ENCODE measurements around the gene LTBP2.
A peak's percentile ranks its signal among the peaks of the same experiment; 100 is the strongest.
"Not testable (repeated sequence)": the region's sequence is repeated elsewhere in the genome, so short reads cannot be mapped to it uniquely, and the experiment has no call there.

The LTBP2 gene

GRCh38 chr14:74547331-74547927 is 64.6 kb downstream of the LTBP2 start:
- no peak for DNase-seq

- DNase-seq: no peak
Measured at GRCh38 chr14:74546416-74546815, 65.6 kb downstream of the LTBP2 start.

- peak in 1 of 2 experiments; percentile 14 for DNase-seq
Measured at GRCh38 chr14:74545386-74545785, 66.7 kb downstream of the LTBP2 start.

GRCh38 chr14:74543771-74544438 is 68.1 kb downstream of the LTBP2 start:
- DNase-seq: no peak

- DNase-seq: no peak
Measured at GRCh38 chr14:74542056-74542685, 69.9 kb downstream of the LTBP2 start.

- no peak for DNase-seq
Measured at GRCh38 chr14:74541225-74541624, 70.8 kb downstream of the LTBP2 start.

GRCh38 chr14:74539503-74539902 is 72.5 kb downstream of the LTBP2 start:
- no peak for DNase-seq

- no peak for DNase-seq
Measured at GRCh38 chr14:74538411-74539391, 73.3 kb downstream of the LTBP2 start.

- not testable (repeated sequence) for DNase-seq
Measured at GRCh38 chr14:74536336-74536735, 75.7 kb downstream of the LTBP2 start.

GRCh38 chr14:74535756-74536325 is 76.2 kb downstream of the LTBP2 start:
- DNase-seq: no peak

- no peak for DNase-seq
Measured at GRCh38 chr14:74533576-74533975, 78.5 kb downstream of the LTBP2 start.

GRCh38 chr14:74532246-74532645 is 79.8 kb downstream of the LTBP2 start:
- DNase-seq: no peak

GRCh38 chr14:74531467-74531866 is 80.6 kb downstream of the LTBP2 start:
- no peak for DNase-seq

- DNase-seq: no peak
Measured at GRCh38 chr14:74531006-74531405, 81.0 kb downstream of the LTBP2 start.

- no peak for DNase-seq
Measured at GRCh38 chr14:74528886-74529285, 83.2 kb downstream of the LTBP2 start.

GRCh38 chr14:74528406-74528805 is 83.6 kb downstream of the LTBP2 start:
- no peak for DNase-seq

GRCh38 chr14:74527736-74528280 is 84.2 kb downstream of the LTBP2 start:
- no peak for DNase-seq

GRCh38 chr14:74526854-74527585 is 85.0 kb downstream of the LTBP2 start:
- DNase-seq: no peak

- DNase-seq: no peak
Measured at GRCh38 chr14:74525361-74525851, 86.6 kb downstream of the LTBP2 start.

- DNase-seq: no peak
Measured at GRCh38 chr14:74524812-74525135, 87.3 kb downstream of the LTBP2 start.

- DNase-seq: no peak
Measured at GRCh38 chr14:74524076-74524811, 87.8 kb downstream of the LTBP2 start.

Measured in NCI-H446 (cell line).